GM13976 (cell line): ENCODE data around the gene RAP2A.

ENCODE experiments used
- DNase-seq: peaks from one replicate; pipeline ENCODE4 v3.0.0; 2012; ENCODE audit warnings: low spot score
- in situ Hi-C: fragments of 300-500 bp; cut with MboI; formaldehyde crosslinking; loops from one replicate; pipeline ENCODE4 v1.12.0; 2022; ENCODE audit warnings: low sequenced_read_pairs, mixed read lengths, inconsistent platforms; ENCODE audit not compliant: unreplicated experiment
- TF ChIP-seq, protein P1 (sequence below): IDR thresholded peaks from 2 replicates; pipeline ENCODE4 v1.5.1; 2012; ENCODE audit warnings: borderline replicate concordance, mild to moderate bottlenecking; ENCODE audit not compliant: insufficient read depth; ENCODE audit errors: extremely low read depth, missing control alignments, control extremely low read depth

The RAP2A gene

DNA sequence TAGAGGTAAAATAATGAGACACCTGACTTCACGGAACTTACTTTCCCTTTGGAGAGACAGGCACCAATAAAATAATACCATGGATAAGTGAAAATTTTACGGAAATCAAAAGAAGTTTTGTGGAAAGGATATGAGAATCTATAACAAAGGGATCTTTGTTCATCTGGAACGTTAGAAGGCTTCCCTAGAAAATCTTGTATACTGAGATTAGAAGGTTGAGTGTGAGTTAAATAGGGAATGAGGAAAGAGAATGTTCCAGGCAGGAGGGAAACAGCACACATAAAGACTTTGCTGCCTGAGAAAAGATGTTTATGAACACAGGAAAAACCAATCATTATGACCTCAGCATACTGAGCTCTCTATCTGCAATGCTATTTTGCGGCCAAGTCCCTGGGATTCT is 19.6 kb upstream of the RAP2A start:
- no peak for DNase-seq
- in situ Hi-C loops, result no loop called here
- TF ChIP-seq, protein P1, sequence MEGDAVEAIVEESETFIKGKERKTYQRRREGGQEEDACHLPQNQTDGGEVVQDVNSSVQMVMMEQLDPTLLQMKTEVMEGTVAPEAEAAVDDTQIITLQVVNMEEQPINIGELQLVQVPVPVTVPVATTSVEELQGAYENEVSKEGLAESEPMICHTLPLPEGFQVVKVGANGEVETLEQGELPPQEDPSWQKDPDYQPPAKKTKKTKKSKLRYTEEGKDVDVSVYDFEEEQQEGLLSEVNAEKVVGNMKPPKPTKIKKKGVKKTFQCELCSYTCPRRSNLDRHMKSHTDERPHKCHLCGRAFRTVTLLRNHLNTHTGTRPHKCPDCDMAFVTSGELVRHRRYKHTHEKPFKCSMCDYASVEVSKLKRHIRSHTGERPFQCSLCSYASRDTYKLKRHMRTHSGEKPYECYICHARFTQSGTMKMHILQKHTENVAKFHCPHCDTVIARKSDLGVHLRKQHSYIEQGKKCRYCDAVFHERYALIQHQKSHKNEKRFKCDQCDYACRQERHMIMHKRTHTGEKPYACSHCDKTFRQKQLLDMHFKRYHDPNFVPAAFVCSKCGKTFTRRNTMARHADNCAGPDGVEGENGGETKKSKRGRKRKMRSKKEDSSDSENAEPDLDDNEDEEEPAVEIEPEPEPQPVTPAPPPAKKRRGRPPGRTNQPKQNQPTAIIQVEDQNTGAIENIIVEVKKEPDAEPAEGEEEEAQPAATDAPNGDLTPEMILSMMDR, result no peak

DNA sequence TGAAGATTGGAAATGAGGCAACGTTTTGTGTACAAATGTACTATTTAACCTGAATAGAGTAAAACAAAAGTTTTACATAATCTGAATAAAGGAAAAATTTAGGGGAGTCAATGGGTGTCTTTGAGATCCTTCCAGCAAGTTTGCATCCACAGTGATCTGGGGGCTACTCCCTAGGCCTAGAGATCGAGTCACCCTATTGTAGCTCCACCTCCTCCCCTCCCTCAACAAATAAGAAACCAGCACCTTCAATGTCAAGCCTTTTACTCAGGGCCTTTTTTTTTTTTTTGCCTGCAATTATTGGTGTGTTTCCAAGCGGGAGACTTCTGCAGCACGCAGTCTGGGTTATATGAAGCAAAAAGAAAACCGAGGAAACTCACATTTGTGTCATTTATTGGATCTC is 16.3 kb upstream of the RAP2A start:
- no peak for DNase-seq
- TF ChIP-seq, protein P1, result no peak
- in situ Hi-C loops, result no loop called here

DNA sequence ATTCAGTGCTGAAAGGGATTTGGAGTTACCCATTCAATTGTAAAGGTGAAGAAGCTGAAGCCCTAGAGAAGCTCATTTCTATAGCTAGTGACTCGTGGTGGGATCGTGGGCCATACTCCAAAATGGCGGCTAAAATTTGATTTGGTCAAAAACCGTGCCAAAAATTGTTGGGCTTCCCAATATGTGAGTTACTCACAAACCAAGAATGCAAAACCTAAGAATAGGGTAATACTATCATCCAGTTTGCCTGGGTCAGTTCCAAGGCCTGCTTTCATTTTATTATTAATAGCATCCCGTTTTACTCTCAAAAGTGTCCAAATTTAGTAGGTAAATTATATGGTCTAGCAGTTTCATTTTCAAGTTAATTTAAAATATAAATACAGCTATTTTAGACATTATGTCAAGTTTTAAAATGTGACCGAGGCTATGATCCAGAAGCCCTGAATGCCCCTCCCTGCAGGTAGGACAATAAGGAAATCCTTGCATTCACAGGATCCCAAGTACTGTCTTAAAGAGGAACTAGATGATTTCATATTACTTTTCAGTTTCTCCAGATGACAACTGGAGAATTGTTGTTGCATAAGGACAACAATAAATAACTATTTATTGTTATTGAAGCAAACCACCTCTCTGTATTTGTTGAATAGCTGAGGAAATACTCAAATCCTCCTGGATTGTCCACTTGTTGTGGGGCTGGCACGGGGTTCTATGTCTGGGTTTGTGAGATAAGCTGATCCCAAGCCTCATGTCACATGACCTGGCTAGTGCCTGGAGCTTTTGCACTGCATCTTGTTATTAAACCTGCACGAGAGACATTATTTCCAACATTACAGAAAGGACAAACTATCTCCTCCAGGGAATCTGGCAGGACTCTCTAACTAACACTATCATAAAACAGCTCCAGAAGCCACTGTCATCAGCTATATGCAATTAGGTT is 11.6 kb upstream of the RAP2A start:
- no peak for DNase-seq
- TF ChIP-seq, protein P1, result no peak
- in situ Hi-C loops, result no loop called here

DNA sequence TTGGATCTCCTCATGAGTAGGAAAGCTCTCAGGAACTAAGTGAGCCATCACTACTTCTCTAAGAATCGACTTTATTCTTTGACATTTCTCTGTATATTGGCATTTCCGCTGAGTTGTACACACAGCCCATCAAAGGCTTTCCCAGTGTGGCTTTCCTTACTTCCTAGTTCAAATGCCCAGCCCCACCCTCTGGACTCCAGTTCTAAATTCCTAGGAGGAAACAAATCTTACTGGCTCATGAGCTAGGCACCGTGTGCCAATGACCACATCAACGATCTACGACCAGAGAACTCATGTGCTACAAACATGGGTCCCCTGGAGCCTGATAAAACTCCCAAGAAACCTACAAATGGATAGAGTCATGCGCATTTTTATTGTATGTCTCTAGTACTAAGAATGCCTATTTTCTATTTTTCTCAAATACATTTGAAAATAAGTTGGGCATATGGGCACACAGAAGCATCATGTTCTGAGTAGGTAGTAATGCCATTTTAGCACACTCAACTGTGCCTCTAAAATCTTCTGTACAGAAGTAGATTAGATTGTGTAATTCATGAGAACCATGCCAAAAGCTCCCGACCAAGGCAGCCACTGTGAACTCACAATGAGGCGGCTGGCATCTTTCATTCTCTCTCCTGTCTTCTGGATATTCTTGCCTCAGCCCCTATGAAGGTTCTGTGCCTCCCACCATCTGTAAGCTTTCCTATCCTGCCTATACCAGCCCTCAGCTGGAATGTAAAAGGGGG is 10.5 kb upstream of the RAP2A start:
- no peak for DNase-seq
- in situ Hi-C loops, result no loop called here
- TF ChIP-seq, protein P1, result no peak

DNA sequence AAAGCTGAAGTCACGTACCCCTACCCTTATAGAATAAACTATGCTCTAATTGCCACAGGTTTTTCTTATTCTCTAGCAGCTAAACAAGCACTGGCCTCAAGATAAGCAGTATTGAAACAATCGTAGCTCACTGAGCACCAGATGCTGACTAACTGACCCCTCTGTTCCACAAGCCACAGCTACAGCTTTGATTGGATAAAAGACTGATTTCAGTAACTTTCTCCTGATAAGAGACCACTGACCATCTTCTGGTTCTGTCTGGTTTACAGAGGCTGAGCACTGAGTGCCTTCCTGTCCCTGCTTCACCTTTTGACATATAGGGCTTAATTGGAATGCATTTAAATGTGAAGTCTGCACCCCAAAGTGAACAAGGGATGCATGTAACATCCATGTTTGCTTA is 8.4 kb upstream of the RAP2A start:
- no peak for DNase-seq
- TF ChIP-seq, protein P1, result no peak
- in situ Hi-C loops, result loop anchor here (25.0 kb wide), 1 partner anchor 562 kb away; no protein-coding TSS in a partner anchor

DNA sequence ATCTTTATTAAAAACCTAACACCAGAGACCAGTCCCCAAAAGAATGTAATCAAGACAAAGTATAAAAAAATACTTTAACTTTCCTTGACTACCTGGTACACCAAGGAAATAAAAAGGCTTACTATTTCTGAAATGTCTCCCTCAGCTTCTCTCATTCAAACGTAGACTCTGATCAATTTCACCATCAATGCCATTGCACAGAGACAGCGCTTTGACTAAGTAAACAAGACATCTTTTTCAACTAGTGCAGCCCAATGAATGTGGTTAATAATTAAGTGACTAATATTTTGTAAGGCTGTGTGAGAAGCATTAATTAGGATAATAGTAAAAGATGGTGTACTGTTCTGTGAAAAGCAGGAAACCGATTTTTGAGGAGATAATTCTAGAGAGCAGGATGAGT is 7.3 kb upstream of the RAP2A start:
- in situ Hi-C loops, result loop anchor here (25.0 kb wide), 1 partner anchor 561 kb away; no protein-coding TSS in a partner anchor
- DNase-seq, result no peak
- TF ChIP-seq, protein P1, result no peak
